CD4-positive, CD25-positive, alpha-beta regulatory T cell (primary cell): ENCODE measurements around the gene DIPK1A. TPM values are rescaled to one million over a fixed set of nuclear protein-coding genes. Genes with fewer than 3 reads are reported as not detected.

ENCODE experiments used
- ATAC-seq, 2 donors: fragments of 150-1000 bp; cut with Tn5 transposase; one replicate each; pipeline ENCODE4 v1.10.0; 2021; ENCODE audit warnings: low read depth in 2 of 2, moderate number of reproducible peaks in 2 of 2, moderate library complexity in 1 of 2
- DNase-seq, 3 donors: peaks; one replicate each; pipeline versions ENCODE4 v3.0.0 to v3.0.0-alpha.2; 2012 to 2022; ENCODE audit warnings: mixed read lengths in 1 of 3
- H3K27ac ChIP-seq: one replicate; pipeline ENCODE4 v1.7.0; 2013; ENCODE audit warnings: mild to moderate bottlenecking, low read length; ENCODE audit not compliant: insufficient read depth, poor library complexity, severe bottlenecking
- H3K27me3 ChIP-seq: one replicate; pipeline ENCODE4 v1.7.0; 2013; ENCODE audit warnings: low read length; ENCODE audit not compliant: control insufficient read depth, insufficient read depth
- H3K36me3 ChIP-seq: one replicate; pipeline ENCODE4 v1.7.0; 2013; ENCODE audit warnings: mild to moderate bottlenecking, low read length, moderate library complexity; ENCODE audit not compliant: control insufficient read depth, insufficient read depth
- H3K4me1 ChIP-seq: 2 replicates; pipeline ENCODE4 v1.7.0; 2013; ENCODE audit warnings: mild to moderate bottlenecking, low read length; ENCODE audit not compliant: insufficient read depth, control insufficient read depth, poor library complexity, severe bottlenecking
- H3K4me3 ChIP-seq: one replicate; pipeline ENCODE4 v1.7.0; 2013; ENCODE audit warnings: low read depth, mild to moderate bottlenecking, low read length, moderate library complexity
- H3K9me3 ChIP-seq, 2 experiments: 1 replicate in 1 of 2; 2 replicates in 1 of 2; pipeline ENCODE4 v1.7.0; 2013; ENCODE audit warnings: low read length in 2 of 2, mild to moderate bottlenecking in 1 of 2, moderate library complexity in 1 of 2; ENCODE audit not compliant: control insufficient read depth in 2 of 2
- H3K27ac Mint-ChIP-seq, 3 donors: one replicate each; pipeline ENCODE4 v1.8.0; 2020 to 2022; ENCODE audit warnings: mild to moderate bottlenecking in 3 of 3, mixed read lengths in 3 of 3, moderate library complexity in 2 of 3
- H3K27me3 Mint-ChIP-seq: one replicate; pipeline ENCODE4 v1.8.0; 2022; ENCODE audit warnings: mild to moderate bottlenecking, mixed read lengths
- H3K36me3 Mint-ChIP-seq: one replicate; pipeline ENCODE4 v1.8.0; 2020; ENCODE audit warnings: mixed read lengths
- H3K4me1 Mint-ChIP-seq, 4 donors: one replicate each; pipeline ENCODE4 v1.8.0; 2020 to 2022; ENCODE audit warnings: mixed read lengths in 4 of 4, mild to moderate bottlenecking in 1 of 4
- H3K4me3 Mint-ChIP-seq, 4 donors: one replicate each; pipeline ENCODE4 v1.8.0; 2020 to 2022; ENCODE audit warnings: mild to moderate bottlenecking in 4 of 4, mixed read lengths in 4 of 4, moderate library complexity in 3 of 4
- H3K9me3 Mint-ChIP-seq, 7 donors: one replicate each; pipeline ENCODE4 v1.8.0; 2020 to 2022; ENCODE audit warnings: mixed read lengths in 7 of 7, mild to moderate bottlenecking in 3 of 7, moderate library complexity in 2 of 7
- polyA plus RNA-seq, 4 donors: library from polyadenylated mRNA; unstranded; fragments of 300-500 nt; fragmentation: Illumina TruSeq; gene quantifications; one replicate each; pipeline ENCODE4 v1.2.3, GENCODE V29; 2021
- total RNA-seq: library from RNA; stranded (reverse); gene quantifications from one replicate; pipeline ENCODE4 v1.2.3, GENCODE V29; 2022

DIPK1A gene
- total and polyA plus RNA-seq, 5 donors from 2014 or later: 10.9 to 19.6 (median 14.7) TPM

DNA sequence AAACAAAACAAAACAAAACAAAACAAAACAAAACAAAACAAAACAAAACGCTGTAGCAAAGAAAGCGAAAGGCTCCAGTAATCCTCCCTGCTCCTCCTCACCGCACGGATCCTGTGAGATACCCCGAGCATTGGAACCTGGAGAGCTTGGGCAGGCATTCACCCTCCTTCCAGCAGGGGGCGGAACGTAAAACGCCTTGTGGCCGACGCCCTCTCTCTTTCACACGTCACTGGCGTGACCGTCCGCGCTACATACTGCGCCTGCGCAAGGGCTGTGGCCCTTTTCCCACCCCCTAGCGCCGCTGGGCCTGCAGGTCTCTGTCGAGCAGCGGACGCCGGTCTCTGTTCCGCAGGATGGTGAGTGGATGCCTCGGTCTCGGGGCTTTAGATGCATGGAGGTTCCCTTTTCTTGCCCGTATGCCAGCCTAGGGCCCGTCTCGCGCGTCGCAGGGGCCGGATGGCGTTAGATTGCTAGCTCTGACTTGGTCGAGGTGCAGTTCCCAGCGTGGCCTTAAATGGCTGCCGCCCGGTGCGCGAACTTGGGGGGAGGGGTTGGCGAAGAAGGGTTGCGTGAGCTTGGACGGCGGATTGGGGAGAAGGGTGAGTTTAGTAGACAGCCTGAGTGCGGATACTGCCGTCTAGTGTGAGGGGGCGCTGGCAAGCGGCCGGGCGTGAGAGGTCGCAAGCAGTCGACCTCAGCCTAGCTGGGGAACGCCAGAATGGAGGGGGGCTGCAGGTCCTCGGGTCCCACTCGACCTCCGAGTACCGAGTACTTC lies 129.3 kb downstream of the DIPK1A start, which contains the start of gene RPL5:
TSS of gene RPL5 (plus strand) at position 279 of the 775 bp plus-strand sequence. CDS start at position 354, 75 bp downstream.
- peaks cover 32% of the 10 kb centered on the region for H3K36me3 ChIP-seq
- peak; percentile 88 to 90 for ATAC-seq
- H3K4me1 ChIP-seq: peaks cover 44% of the 10 kb centered on the region
- H3K9me3 Mint-ChIP-seq: no peaks in the 10 kb centered on the region
- H3K4me3 Mint-ChIP-seq: peak within 1 kb of the TSS; percentile 96 to 100 (median 98)
- H3K4me3 ChIP-seq: peak within 1 kb of the TSS; percentile 96
- DNase-seq: peak; percentile 95 to 99 (median 98)
- peak within 1 kb of the TSS; percentile 99 to 100 (median 100) for H3K27ac Mint-ChIP-seq
- H3K4me1 Mint-ChIP-seq: peaks cover 17 to 52% (median 43%) of the 10 kb centered on the region in 4 donors
- H3K27me3 Mint-ChIP-seq: peaks cover 4% of the 10 kb centered on the region
- peak within 1 kb of the TSS; percentile 93 for H3K27ac ChIP-seq
- no peaks in the 10 kb centered on the region for H3K27me3 ChIP-seq
- no peaks in the 10 kb centered on the region for H3K9me3 ChIP-seq
- H3K36me3 Mint-ChIP-seq: peaks cover 36% of the 10 kb centered on the region

DNA sequence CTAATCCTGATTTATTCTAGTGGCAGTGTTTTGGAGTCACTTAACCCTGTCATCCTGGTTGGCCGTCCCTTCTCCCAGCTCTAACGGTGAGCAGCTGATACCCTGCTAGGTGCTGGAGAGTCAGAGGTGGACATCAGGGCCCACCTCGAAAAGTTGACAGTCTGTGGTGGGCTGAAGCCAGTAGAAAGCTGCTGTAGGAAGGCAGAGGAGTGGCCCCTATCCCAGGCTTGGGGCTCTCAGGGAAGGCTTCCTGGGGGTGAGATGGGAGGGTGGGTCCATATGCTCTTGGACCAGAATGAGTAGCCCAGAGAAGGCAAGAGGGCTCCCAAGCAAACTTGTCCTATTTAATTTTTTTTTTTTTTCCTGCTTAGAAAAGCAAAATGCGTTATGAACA lies 129.9 kb downstream of the DIPK1A start:
- no peaks in the 10 kb centered on the region for H3K9me3 ChIP-seq
- H3K27ac Mint-ChIP-seq: peak overlapping the region in 1 of 3 donors; percentile 100
- peak overlapping the region; percentile 96 to 100 (median 98) for H3K4me3 Mint-ChIP-seq
- H3K27me3 Mint-ChIP-seq: peaks cover 4% of the 10 kb centered on the region
- peaks cover 17 to 50% (median 41%) of the 10 kb centered on the region in 4 donors for H3K4me1 Mint-ChIP-seq
- ATAC-seq (no peak), DNase-seq (no peak)
- peaks cover 39% of the 10 kb centered on the region for H3K4me1 ChIP-seq
- no peaks in the 10 kb centered on the region for H3K9me3 Mint-ChIP-seq
- H3K27ac ChIP-seq: no peak overlapping the region
- H3K36me3 Mint-ChIP-seq: peaks cover 31% of the 10 kb centered on the region
- H3K4me3 ChIP-seq: peak overlapping the region; percentile 96
- H3K36me3 ChIP-seq: peaks cover 27% of the 10 kb centered on the region
- H3K27me3 ChIP-seq: no peaks in the 10 kb centered on the region

- Mint-ChIP-seq H3K4me3 (no peak overlapping the region), H3K27ac (no peak overlapping the region), H3K4me1 (peaks cover 0 to 7% (median under 1%) of the 10 kb centered on the region in 4 donors), H3K36me3 (peaks cover under 1% of the 10 kb centered on the region), H3K27me3 (peaks cover 4% of the 10 kb centered on the region), H3K9me3 (no peaks in the 10 kb centered on the region)
- Histone ChIP-seq H3K36me3 (no peaks in the 10 kb centered on the region), H3K27me3 (no peaks in the 10 kb centered on the region), H3K4me3 (no peak overlapping the region), H3K27ac (no peak overlapping the region), H3K4me1 (no peaks in the 10 kb centered on the region), H3K9me3 (no peaks in the 10 kb centered on the region)
- ATAC-seq: no peak
- no peak for DNase-seq
Measured at GRCh38 chr1:92826792-92827191, 134.5 kb downstream of the DIPK1A start.

DNA sequence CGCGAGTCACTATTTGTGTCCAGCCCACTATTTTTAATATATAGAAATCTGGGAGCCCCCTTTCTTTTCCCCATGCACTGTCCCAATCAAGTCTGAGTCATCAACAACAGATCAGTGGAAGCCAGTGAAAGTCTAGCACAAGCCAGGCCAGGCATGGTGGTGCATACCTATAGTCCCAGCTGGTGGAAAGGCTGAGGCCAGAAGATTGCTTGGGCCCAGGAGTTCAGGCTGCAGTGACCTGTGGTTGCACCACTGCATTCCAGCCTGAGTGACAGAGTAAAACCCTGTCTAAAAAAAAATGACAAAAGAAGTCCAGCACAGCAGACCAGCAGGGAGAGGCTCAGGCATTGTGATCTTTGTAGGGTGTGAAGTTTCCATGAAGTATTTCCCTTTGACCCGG lies 138.4 kb downstream of the DIPK1A start:
- ATAC-seq (peak in 1 of 2 donors; percentile 14), DNase-seq (no peak)
- Mint-ChIP-seq H3K27ac (no peak overlapping the region), H3K9me3 (no peaks in the 10 kb centered on the region), H3K4me3 (no peak overlapping the region), H3K36me3 (no peaks in the 10 kb centered on the region), H3K27me3 (peaks cover 4% of the 10 kb centered on the region), H3K4me1 (no peaks in the 10 kb centered on the region)
- Histone ChIP-seq H3K27me3 (no peaks in the 10 kb centered on the region), H3K4me1 (no peaks in the 10 kb centered on the region), H3K4me3 (no peak overlapping the region), H3K9me3 (no peaks in the 10 kb centered on the region), H3K27ac (no peak overlapping the region), H3K36me3 (no peaks in the 10 kb centered on the region)

GRCh38 chr1:92820551-92820950 lies 140.7 kb downstream of the DIPK1A start:
- H3K4me3 ChIP-seq: no peak overlapping the region
- H3K4me1 Mint-ChIP-seq: no peaks in the 10 kb centered on the region
- no peaks in the 10 kb centered on the region for H3K27me3 ChIP-seq
- no peaks in the 10 kb centered on the region for H3K36me3 Mint-ChIP-seq
- no peaks in the 10 kb centered on the region for H3K9me3 ChIP-seq
- H3K27ac Mint-ChIP-seq: no peak overlapping the region
- H3K9me3 Mint-ChIP-seq: no peaks in the 10 kb centered on the region
- H3K27me3 Mint-ChIP-seq: peaks cover 4% of the 10 kb centered on the region
- H3K4me3 Mint-ChIP-seq: no peak overlapping the region
- no peaks in the 10 kb centered on the region for H3K4me1 ChIP-seq
- H3K36me3 ChIP-seq: no peaks in the 10 kb centered on the region
- H3K27ac ChIP-seq: no peak overlapping the region
- no peak for DNase-seq
- no peak for ATAC-seq

GRCh38 chr1:92820024-92820423 lies 141.2 kb downstream of the DIPK1A start:
- H3K4me3 ChIP-seq: no peak overlapping the region
- no peaks in the 10 kb centered on the region for H3K36me3 Mint-ChIP-seq
- H3K9me3 Mint-ChIP-seq: no peaks in the 10 kb centered on the region
- H3K4me3 Mint-ChIP-seq: peak overlapping the region in 1 of 4 donors; percentile 1
- H3K9me3 ChIP-seq: no peaks in the 10 kb centered on the region
- H3K36me3 ChIP-seq: no peaks in the 10 kb centered on the region
- ATAC-seq (no peak), DNase-seq (no peak)
- peak overlapping the region in 1 of 3 donors; percentile 35 for H3K27ac Mint-ChIP-seq
- H3K27ac ChIP-seq: no peak overlapping the region
- no peaks in the 10 kb centered on the region for H3K27me3 ChIP-seq
- H3K4me1 ChIP-seq: no peaks in the 10 kb centered on the region
- H3K27me3 Mint-ChIP-seq: peaks cover 4% of the 10 kb centered on the region
- H3K4me1 Mint-ChIP-seq: no peaks in the 10 kb centered on the region

- DNase-seq (peak in 2 of 3 donors; percentile 28 to 51), ATAC-seq (peak in 1 of 2 donors; percentile 56)
- no peaks in the 10 kb centered on the region for H3K36me3 ChIP-seq
- Mint-ChIP-seq H3K9me3 (no peaks in the 10 kb centered on the region), H3K4me1 (no peaks in the 10 kb centered on the region), H3K4me3 (no peak overlapping the region), H3K36me3 (no peaks in the 10 kb centered on the region), H3K27ac (peak overlapping the region in 1 of 3 donors; percentile 44), H3K27me3 (peaks cover 4% of the 10 kb centered on the region)
- H3K27ac ChIP-seq: no peak overlapping the region
- H3K4me3 ChIP-seq: no peak overlapping the region
- no peaks in the 10 kb centered on the region for H3K4me1 ChIP-seq
- H3K27me3 ChIP-seq: peaks cover 2% of the 10 kb centered on the region
- no peaks in the 10 kb centered on the region for H3K9me3 ChIP-seq
Measured at GRCh38 chr1:92817986-92818764, 143.1 kb downstream of the DIPK1A start.
